HG02759 (cell line): ENCODE measurements around the gene ABCC1.
"Not testable (repeated sequence)": the region's sequence is repeated elsewhere in the genome, so short reads cannot be mapped to it uniquely, and the experiment has no call there.

Experiments
- ATAC-seq: cut with Tn5 transposase; IDR thresholded peaks from one replicate; pipeline ENCODE4 v1.9.1; 2021; ENCODE audit warnings: mild to moderate bottlenecking, moderate library complexity; ENCODE audit not compliant: unreplicated experiment

Gene ABCC1

GRCh38 chr16:16169615-16170014 lies 220.2 kb downstream of the ABCC1 start:
- no peak for ATAC-seq

- no peak for ATAC-seq
These were observed 222.0 kb downstream of the ABCC1 start for GRCh38 chr16:16171332-16171919.

GRCh38 chr16:16172991-16173390 lies 223.6 kb downstream of the ABCC1 start:
- no peak for ATAC-seq

GRCh38 chr16:16175296-16175695 lies 225.9 kb downstream of the ABCC1 start:
- ATAC-seq, result no peak

- no peak for ATAC-seq
These were observed 226.9 kb downstream of the ABCC1 start for GRCh38 chr16:16176328-16176727.

GRCh38 chr16:16178455-16179162 lies 229.2 kb downstream of the ABCC1 start:
- no peak for ATAC-seq

- ATAC-seq, result not testable (repeated sequence)
These were observed 232.3 kb downstream of the ABCC1 start for GRCh38 chr16:16181748-16182147.

- no peak for ATAC-seq
These were observed 233.5 kb downstream of the ABCC1 start for GRCh38 chr16:16182918-16183317.

GRCh38 chr16:16183562-16183961 lies 234.1 kb downstream of the ABCC1 start:
- ATAC-seq, result no peak

GRCh38 chr16:16184594-16184993 lies 235.2 kb downstream of the ABCC1 start:
- ATAC-seq, result no peak

- no peak for ATAC-seq
These were observed 235.7 kb downstream of the ABCC1 start for GRCh38 chr16:16185095-16185494.

- no peak for ATAC-seq
These were observed 237.4 kb downstream of the ABCC1 start for GRCh38 chr16:16186820-16187219.

- no peak for ATAC-seq
These were observed 239.4 kb downstream of the ABCC1 start for GRCh38 chr16:16188827-16189226.

GRCh38 chr16:16189842-16190241 lies 240.4 kb downstream of the ABCC1 start:
- ATAC-seq, result no peak

GRCh38 chr16:16190546-16190945 lies 241.1 kb downstream of the ABCC1 start:
- no peak for ATAC-seq

- not testable (repeated sequence) for ATAC-seq
These were observed 241.6 kb downstream of the ABCC1 start for GRCh38 chr16:16190966-16191365.

GRCh38 chr16:16191493-16192167 lies 242.2 kb downstream of the ABCC1 start:
- ATAC-seq, result no peak
